Measurements from ENCODE around the gene RTN1.

Gene RTN1

DNA sequence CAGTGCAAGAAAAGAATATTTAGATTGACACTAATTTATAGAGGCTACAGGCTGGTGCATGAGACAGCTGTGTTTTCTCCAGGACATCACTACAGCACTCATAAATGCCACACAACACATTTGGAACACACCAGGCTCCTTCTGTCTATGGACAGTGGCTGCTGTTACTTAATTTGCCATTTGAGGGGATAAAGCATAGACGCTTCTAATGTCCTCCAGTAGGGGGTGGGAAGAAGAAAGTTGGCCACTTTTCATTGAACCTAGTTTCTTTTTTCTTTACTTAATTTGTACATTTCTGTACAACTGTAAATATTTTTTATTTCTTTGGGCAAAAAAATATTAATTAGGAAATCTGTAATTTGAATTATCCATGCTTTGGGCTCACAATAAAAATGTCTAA, 12.4 kb upstream of the RTN1 start:
- H3K4me3 ChIP-seq (ENCODE audit: low read length), result no peak overlapping the region
- H3K36me3 ChIP-seq (ENCODE audit: control insufficient read depth, low read length), result no peaks in the 10 kb centered on the region
- H3F3A ChIP-seq (ENCODE audit: control insufficient read depth, insufficient read depth), result no peaks in the 10 kb centered on the region
- TF ChIP-seq, protein P1, sequence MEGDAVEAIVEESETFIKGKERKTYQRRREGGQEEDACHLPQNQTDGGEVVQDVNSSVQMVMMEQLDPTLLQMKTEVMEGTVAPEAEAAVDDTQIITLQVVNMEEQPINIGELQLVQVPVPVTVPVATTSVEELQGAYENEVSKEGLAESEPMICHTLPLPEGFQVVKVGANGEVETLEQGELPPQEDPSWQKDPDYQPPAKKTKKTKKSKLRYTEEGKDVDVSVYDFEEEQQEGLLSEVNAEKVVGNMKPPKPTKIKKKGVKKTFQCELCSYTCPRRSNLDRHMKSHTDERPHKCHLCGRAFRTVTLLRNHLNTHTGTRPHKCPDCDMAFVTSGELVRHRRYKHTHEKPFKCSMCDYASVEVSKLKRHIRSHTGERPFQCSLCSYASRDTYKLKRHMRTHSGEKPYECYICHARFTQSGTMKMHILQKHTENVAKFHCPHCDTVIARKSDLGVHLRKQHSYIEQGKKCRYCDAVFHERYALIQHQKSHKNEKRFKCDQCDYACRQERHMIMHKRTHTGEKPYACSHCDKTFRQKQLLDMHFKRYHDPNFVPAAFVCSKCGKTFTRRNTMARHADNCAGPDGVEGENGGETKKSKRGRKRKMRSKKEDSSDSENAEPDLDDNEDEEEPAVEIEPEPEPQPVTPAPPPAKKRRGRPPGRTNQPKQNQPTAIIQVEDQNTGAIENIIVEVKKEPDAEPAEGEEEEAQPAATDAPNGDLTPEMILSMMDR (IDR thresholded peaks at IDR 0.05; ENCODE audit: low read depth, low read length, poor library complexity, severe bottlenecking), result peak; percentile 35
- no peak for TF ChIP-seq EZH2phosphoT487 (IDR thresholded peaks at IDR 0.05; ENCODE audit: borderline replicate concordance, low read length)
- no peaks in the 10 kb centered on the region for H4K20me1 ChIP-seq (ENCODE audit: control insufficient read depth, insufficient read depth, low read depth, low read length)
- no peak overlapping the region for H3K4me2 ChIP-seq (ENCODE audit: low read length)
- no peaks in the 10 kb centered on the region for H3K79me2 ChIP-seq (ENCODE audit: control insufficient read depth, low read length)
- no peaks in the 10 kb centered on the region for H3K9me2 ChIP-seq (replicated peaks; ENCODE audit: control insufficient read depth, low read length)
- H3K27me3 ChIP-seq (ENCODE audit: control insufficient read depth, low read length), result no peaks in the 10 kb centered on the region
- H3K27ac ChIP-seq (ENCODE audit: low read depth, low read length), result no peak overlapping the region
- no peaks in the 10 kb centered on the region for H3K4me1 ChIP-seq (ENCODE audit: control insufficient read depth, low read length)
- no peaks in the 10 kb centered on the region for H3K9me3 ChIP-seq (ENCODE audit: control insufficient read depth, insufficient read depth, low read length)

DNA sequence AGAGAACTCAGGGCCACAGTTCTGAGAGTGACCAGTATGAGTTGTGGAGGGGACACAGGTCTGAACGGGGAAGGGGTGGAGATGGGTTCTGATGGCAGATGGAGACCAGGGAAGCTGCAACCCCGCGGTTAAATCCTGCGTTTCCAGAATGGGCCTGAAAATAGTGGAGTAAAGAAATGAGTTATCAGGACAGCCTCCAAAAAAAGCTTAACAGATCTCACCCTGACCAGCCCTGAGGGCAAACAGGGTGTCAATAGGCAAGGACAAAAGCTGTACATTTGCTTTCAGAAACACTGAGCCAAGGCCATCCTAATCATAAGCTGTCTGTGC, 555 bp upstream of the RTN1 start:
- TF ChIP-seq, protein P1 (IDR thresholded peaks at IDR 0.05; ENCODE audit: low read depth, low read length, poor library complexity, severe bottlenecking), result no peak
- TF ChIP-seq EZH2phosphoT487 (IDR thresholded peaks at IDR 0.05; ENCODE audit: borderline replicate concordance, low read length), result no peak
- Histone ChIP-seq H3K27me3 (ENCODE audit: control insufficient read depth, low read length) (peaks cover 27% of the 10 kb centered on the region), H3K9me2 (replicated peaks; ENCODE audit: control insufficient read depth, low read length) (no peaks in the 10 kb centered on the region), H3K4me3 (ENCODE audit: low read length) (peak overlapping the region; percentile 66), H3K4me2 (ENCODE audit: low read length) (peak overlapping the region; percentile 72), H4K20me1 (ENCODE audit: control insufficient read depth, insufficient read depth, low read depth, low read length) (no peaks in the 10 kb centered on the region), H3K9me3 (ENCODE audit: control insufficient read depth, insufficient read depth, low read length) (no peaks in the 10 kb centered on the region), H3K27ac (ENCODE audit: low read depth, low read length) (no peak overlapping the region), H3K4me1 (ENCODE audit: control insufficient read depth, low read length) (no peaks in the 10 kb centered on the region), H3K36me3 (ENCODE audit: control insufficient read depth, low read length) (no peaks in the 10 kb centered on the region), H3F3A (ENCODE audit: control insufficient read depth, insufficient read depth) (no peaks in the 10 kb centered on the region), H3K79me2 (ENCODE audit: control insufficient read depth, low read length) (no peaks in the 10 kb centered on the region)

DNA sequence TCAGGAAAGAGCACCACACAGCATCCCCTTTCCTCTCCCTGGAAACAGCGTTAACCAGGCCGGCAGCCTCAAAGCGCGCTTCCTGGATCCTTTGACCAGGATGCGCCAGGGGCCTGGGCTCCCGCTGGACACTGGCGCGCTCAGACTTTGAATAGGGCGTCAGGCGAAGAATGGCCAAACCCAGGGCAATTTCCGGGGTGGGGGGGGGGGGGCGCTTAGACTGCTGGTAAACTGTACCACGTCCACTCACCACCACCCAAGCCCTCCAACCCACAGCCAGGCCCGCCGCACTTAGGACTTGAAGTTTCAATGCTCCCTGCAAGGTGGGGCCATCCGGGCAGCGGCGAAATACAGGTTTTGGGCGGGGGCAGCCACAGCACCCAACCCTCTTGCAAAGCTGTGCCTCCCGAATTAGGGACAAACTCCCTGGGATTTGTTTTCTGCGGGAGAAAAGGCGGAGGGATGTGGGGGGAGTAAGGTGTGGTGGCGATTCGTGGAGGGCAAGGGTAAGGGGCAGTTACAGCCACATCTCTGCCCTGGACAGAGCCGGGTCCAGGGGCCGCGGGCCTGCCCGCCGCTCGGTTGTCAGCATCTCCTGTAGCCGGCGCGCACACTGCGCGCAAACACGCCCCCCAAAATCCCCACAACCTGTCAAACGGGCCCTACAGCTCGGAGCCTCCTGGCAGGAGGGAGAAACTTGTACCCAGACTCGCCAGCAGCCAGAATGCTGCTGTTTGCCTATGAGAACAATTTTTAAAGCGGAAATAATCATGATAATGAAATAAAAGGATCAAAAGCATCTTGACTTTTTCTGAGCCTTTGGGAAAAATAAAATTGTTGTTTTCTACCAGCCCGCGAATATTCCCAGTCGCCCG, 958 bp downstream of the RTN1 start:
- Histone ChIP-seq H3K9me3 (ENCODE audit: control insufficient read depth, insufficient read depth, low read length) (no peaks in the 10 kb centered on the region), H3K27ac (ENCODE audit: low read depth, low read length) (no peak overlapping the region), H4K20me1 (ENCODE audit: control insufficient read depth, insufficient read depth, low read depth, low read length) (no peaks in the 10 kb centered on the region), H3K4me1 (ENCODE audit: control insufficient read depth, low read length) (no peaks in the 10 kb centered on the region), H3K4me2 (ENCODE audit: low read length) (peak overlapping the region; percentile 72), H3K36me3 (ENCODE audit: control insufficient read depth, low read length) (no peaks in the 10 kb centered on the region), H3F3A (ENCODE audit: control insufficient read depth, insufficient read depth) (no peaks in the 10 kb centered on the region), H3K9me2 (replicated peaks; ENCODE audit: control insufficient read depth, low read length) (no peaks in the 10 kb centered on the region), H3K27me3 (ENCODE audit: control insufficient read depth, low read length) (peaks cover 27% of the 10 kb centered on the region), H3K79me2 (ENCODE audit: control insufficient read depth, low read length) (no peaks in the 10 kb centered on the region), H3K4me3 (ENCODE audit: low read length) (peak overlapping the region; percentile 66)
- TF ChIP-seq, protein P1 (IDR thresholded peaks at IDR 0.05; ENCODE audit: low read depth, low read length, poor library complexity, severe bottlenecking), result no peak
- TF ChIP-seq EZH2phosphoT487 (IDR thresholded peaks at IDR 0.05; ENCODE audit: borderline replicate concordance, low read length), result no peak
